Adrenal gland (tissue), 12 donors: Measurements from ENCODE around the gene CDHR3. TPM values are rescaled to one million over a fixed set of nuclear protein-coding genes. Genes with fewer than 3 reads are reported as not detected.

Experiments
- DNase-seq, 7 donors: peaks; one replicate each; pipeline ENCODE4 v3.0.0-alpha.2; 2019 to 2020
- H3K27ac ChIP-seq, 5 donors: fragments of 200-600 bp; sonication (generic) in 4 of 5; 1 replicate in 3 of 5; 2 replicates in 2 of 5; pipeline versions ENCODE4 v1.5.1 to v1.8.0; 2016 to 2020; ENCODE audit warnings: mild to moderate bottlenecking in 1 of 5
- H3K27me3 ChIP-seq: fragments of 200-600 bp; 2 replicates; pipeline ENCODE4 v1.8.0; 2021
- H3K36me3 ChIP-seq, 2 donors: fragments of 200-600 bp; replicated peaks in 1 of 2; 1 replicate in 1 of 2; 2 replicates in 1 of 2; pipeline versions ENCODE4 v1.5.1 to v1.8.0; 2018 to 2022
- H3K4me1 ChIP-seq, 2 donors: fragments of 200-600 bp; replicated peaks in 1 of 2; 1 replicate in 1 of 2; 2 replicates in 1 of 2; pipeline versions ENCODE4 v1.5.1 to v1.8.0; 2018 to 2021
- H3K4me3 ChIP-seq, 4 donors: fragments of 200-600 bp; sonication (generic) in 3 of 4; one replicate each; pipeline ENCODE4 v1.5.1; 2016 to 2018
- H3K9me3 ChIP-seq, 3 donors: fragments of 200-600 bp; sonication (generic) in 1 of 3; replicated peaks in 1 of 3; 1 replicate in 2 of 3; 2 replicates in 1 of 3; pipeline versions ENCODE4 v1.5.1 to v1.8.0; 2016 to 2021
- CTCF ChIP-seq, 6 experiments: fragments of 450-650 bp in 4 of 6; fragments of 200-600 bp in 2 of 6; sonication (generic) in 1 of 6; IDR thresholded peaks; 1 replicate in 5 of 6; 2 replicates in 1 of 6; pipeline versions ENCODE4 v1.5.1 to v1.8.0; 2016 to 2021; ENCODE audit warnings: antibody characterized with exemption in 6 of 6, mild to moderate bottlenecking in 2 of 6, moderate library complexity in 1 of 6
- POLR2A ChIP-seq, 2 donors: fragments of 450-650 bp; IDR thresholded peaks; one replicate each; pipeline ENCODE4 v1.6.1; 2017; ENCODE audit warnings: antibody characterized with exemption in 2 of 2, mild to moderate bottlenecking in 2 of 2, moderate library complexity in 1 of 2
- WGBS, 4 donors: extraction: QIAGEN DNeasy Blood & Tissue Kit in 2 of 4; methylation state at CpG; one replicate each; pipeline versions ENCODE4 v1.1.5 to v1.1.7; 2013 to 2017; 5-methylcytosine and 5-hydroxymethylcytosine counted together
- intact Hi-C, 2 donors: fragments of 100-400 bp; cut with DNase I; formaldehyde crosslinking; loops; one replicate each; pipeline versions ENCODE4 v1.14.1 to v1.15.0; 2022 to 2023
- polyA plus RNA-seq, 3 donors: library from polyadenylated mRNA; stranded (reverse); fragments of 200-250 nt in 2 of 3; fragments of 350-450 nt in 1 of 3; fragmentation: Illumina TruSeq in 1 of 3; extraction: RNeasy Lipid Tissue Mini Kit (QIAGEN cat#74804) in 1 of 3; gene quantifications; one replicate each; pipeline ENCODE4 v1.2.3, GENCODE V29; 2013 to 2014
- total RNA-seq, 9 donors: library from RNA; depleted of rRNA in 4 of 9; stranded (reverse); fragments of >200 nt in 4 of 9; fragments of 120-200 nt in 1 of 9; fragmentation: NEBNext Ultra II Directional in 1 of 9; extraction: Animal tissue kit (Norgen Biotek cat#: 25700) in 1 of 9; gene quantifications; one replicate each; pipeline versions ENCODE4 v1.1.0 to v1.2.4, GENCODE V29; 2013 to 2023
- donor health status: healthy with polysubstance abuse.
- donor health status: Bipolar disorder and iron deficiency.
- donor health status: DM: yes; HTN: yes; CAD: no.
- donor health status: DM: no; HTN: no; CAD: no.
- donor health status: DM: no; HTN: no; CAD: no.
- donor health status: DM: yes; HTN: yes; CAD: no.

The CDHR3 gene
- total and polyA plus RNA-seq, 12 donors, result 0.66 to 5.0 (median 2.3) TPM

GRCh38 chr7:106052681-106053080 lies 89.6 kb downstream of the CDHR3 start:
- TF ChIP-seq CTCF (IDR thresholded peaks at IDR 0.05) (no peak), POLR2A (IDR thresholded peaks at IDR 0.05) (no peak)
- no peaks in the 10 kb centered on the region for H3K9me3 ChIP-seq
- H3K4me1 ChIP-seq, result peaks cover 8 to 12% of the 10 kb centered on the region in 2 donors
- H3K27ac ChIP-seq, result no peak overlapping the region
- no peak overlapping the region for H3K4me3 ChIP-seq
- intact Hi-C loops, result no loop called here
- WGBS, 4 donors, result 81 to 85% (median 83%) methylated on average over 2 of the region's 2 CpGs
- no peak for DNase-seq
- H3K27me3 ChIP-seq, result no peaks in the 10 kb centered on the region
- H3K36me3 ChIP-seq, result no peaks in the 10 kb centered on the region

GRCh38 chr7:106053109-106053508 lies 90.0 kb downstream of the CDHR3 start:
- 82 to 93% (median 89%) methylated on average over 3 to 5 of the region's 5 CpGs for WGBS, 4 donors
- Histone ChIP-seq H3K36me3 (no peaks in the 10 kb centered on the region), H3K9me3 (no peaks in the 10 kb centered on the region), H3K27ac (no peak overlapping the region), H3K27me3 (no peaks in the 10 kb centered on the region), H3K4me1 (peaks cover 8 to 12% of the 10 kb centered on the region in 2 donors), H3K4me3 (no peak overlapping the region)
- intact Hi-C loops, result no loop called here
- no peak for TF ChIP-seq CTCF (IDR thresholded peaks at IDR 0.05)
- no peak for TF ChIP-seq POLR2A (IDR thresholded peaks at IDR 0.05)
- DNase-seq, result no peak

GRCh38 chr7:106054156-106054910 lies 91.3 kb downstream of the CDHR3 start:
- no peaks in the 10 kb centered on the region for H3K9me3 ChIP-seq
- no peak overlapping the region for H3K4me3 ChIP-seq
- H3K27ac ChIP-seq, result no peak overlapping the region
- WGBS, 4 donors, result 93 to 96% (median 94%) methylated on average over 11 of the region's 11 CpGs
- H3K27me3 ChIP-seq, result no peaks in the 10 kb centered on the region
- DNase-seq, result no peak
- intact Hi-C loops, result no loop called here
- no peaks in the 10 kb centered on the region for H3K36me3 ChIP-seq
- TF ChIP-seq CTCF (IDR thresholded peaks at IDR 0.05) (no peak), POLR2A (IDR thresholded peaks at IDR 0.05) (no peak)
- peaks cover 8 to 12% of the 10 kb centered on the region in 2 donors for H3K4me1 ChIP-seq

GRCh38 chr7:106054971-106055532 lies 92.0 kb downstream of the CDHR3 start:
- WGBS, 4 donors, result 82 to 89% (median 84%) methylated on average over 7 of the region's 7 CpGs
- TF ChIP-seq CTCF (IDR thresholded peaks at IDR 0.05), result no peak
- no peak for TF ChIP-seq POLR2A (IDR thresholded peaks at IDR 0.05)
- peaks cover 8 to 11% of the 10 kb centered on the region in 2 donors for H3K4me1 ChIP-seq
- H3K36me3 ChIP-seq, result no peaks in the 10 kb centered on the region
- DNase-seq, result no peak
- H3K27me3 ChIP-seq, result no peaks in the 10 kb centered on the region
- H3K27ac ChIP-seq, result no peak overlapping the region
- no peaks in the 10 kb centered on the region for H3K9me3 ChIP-seq
- H3K4me3 ChIP-seq, result no peak overlapping the region
- intact Hi-C loops, result loop anchor here in 1 of 2 donors (5.0 kb wide), 1 partner anchor 42 kb away; no protein-coding TSS in a partner anchor
